Epithelial cell of proximal tubule (primary cell): Measurements from ENCODE around the gene STK38. TPM values are rescaled to one million over a fixed set of nuclear protein-coding genes. Genes with fewer than 3 reads are reported as not detected.

Experiments used
- DNase-seq: peaks from one replicate; pipeline ENCODE4 v3.0.0-alpha.2; 2011; ENCODE audit warnings: low read depth
- H3K4me3 ChIP-seq: 2 replicates; pipeline ENCODE4 v1.5.1; 2011; ENCODE audit warnings: low read depth, mild to moderate bottlenecking, low read length
- CTCF ChIP-seq: conservative IDR thresholded peaks from 2 replicates; pipeline ENCODE4 v1.5.1; 2012; ENCODE audit warnings: low read depth, mild to moderate bottlenecking, low read length
- total RNA-seq: library from RNA; depleted of rRNA; stranded (reverse); fragments of >200 nt; gene quantifications from 2 replicates; pipeline ENCODE4 v1.2.3, GENCODE V29; 2015

STK38 gene
- total RNA-seq, 1 donor from 2014 or later = 18.3 TPM

GRCh38 chr6:36504181-36504580, 43.1 kb downstream of the STK38 start:
- no peak overlapping the region for H3K4me3 ChIP-seq
- no peak for TF ChIP-seq CTCF
- DNase-seq = no peak

GRCh38 chr6:36501686-36502085, 45.6 kb downstream of the STK38 start:
- no peak for DNase-seq
- no peak overlapping the region for H3K4me3 ChIP-seq
- TF ChIP-seq CTCF = no peak

GRCh38 chr6:36499918-36500317, 47.4 kb downstream of the STK38 start:
- TF ChIP-seq CTCF = no peak
- no peak for DNase-seq
- no peak overlapping the region for H3K4me3 ChIP-seq

GRCh38 chr6:36495086-36495485, 52.2 kb downstream of the STK38 start:
- TF ChIP-seq CTCF = no peak
- DNase-seq = no peak
- H3K4me3 ChIP-seq = no peak overlapping the region

- DNase-seq = no peak
- no peak for TF ChIP-seq CTCF
- H3K4me3 ChIP-seq = no peak overlapping the region
Observed at GRCh38 chr6:36493859-36494258, 53.4 kb downstream of the STK38 start.

GRCh38 chr6:36493319-36493718, 54.0 kb downstream of the STK38 start:
- no peak overlapping the region for H3K4me3 ChIP-seq
- TF ChIP-seq CTCF = no peak
- no peak for DNase-seq

- TF ChIP-seq CTCF = no peak
- no peak for DNase-seq
- H3K4me3 ChIP-seq = no peak overlapping the region
Observed at GRCh38 chr6:36492621-36493020, 54.7 kb downstream of the STK38 start.
